Liver (tissue), 9 donors: ENCODE data around the gene SH2D6. TPM values are rescaled to one million over a fixed set of nuclear protein-coding genes. Genes with fewer than 3 reads are reported as not detected.

Experiments
- DNase-seq: peaks from one replicate; pipeline ENCODE4 v3.0.0-alpha.2; 2017; ENCODE audit warnings: low spot score
- H3K27ac ChIP-seq, 2 donors: one replicate each; pipeline ENCODE4 v1.7.0; 2013; ENCODE audit warnings: inconsistent platforms in 2 of 2, low read length in 2 of 2, control low read depth in 1 of 2, low read depth in 1 of 2, mild to moderate bottlenecking in 1 of 2
- H3K27me3 ChIP-seq, 4 donors: one replicate each; pipeline versions ENCODE4 v1.6.1 to v1.7.0; 2013; ENCODE audit warnings: low read length in 3 of 4, inconsistent platforms in 1 of 4, mild to moderate bottlenecking in 1 of 4, moderate library complexity in 1 of 4; ENCODE audit not compliant: control insufficient read depth in 4 of 4, insufficient read depth in 4 of 4
- H3K36me3 ChIP-seq, 4 donors: one replicate each; pipeline versions ENCODE4 v1.6.1 to v1.7.0; 2013; ENCODE audit warnings: low read length in 3 of 4, mild to moderate bottlenecking in 3 of 4, low read depth in 1 of 4, moderate library complexity in 1 of 4; ENCODE audit not compliant: control insufficient read depth in 4 of 4, insufficient read depth in 3 of 4
- H3K4me1 ChIP-seq, 4 donors: one replicate each; pipeline versions ENCODE4 v1.6.1 to v1.7.0; 2013; ENCODE audit warnings: low read length in 3 of 4, mild to moderate bottlenecking in 3 of 4, moderate library complexity in 1 of 4; ENCODE audit not compliant: control insufficient read depth in 4 of 4, insufficient read depth in 4 of 4
- H3K4me3 ChIP-seq, 3 donors: one replicate each; pipeline versions ENCODE4 v1.6.1 to v1.7.0; 2013; ENCODE audit warnings: low read length in 3 of 3, control low read depth in 1 of 3, low read depth in 1 of 3, mild to moderate bottlenecking in 1 of 3
- H3K9ac ChIP-seq, 2 donors: one replicate each; pipeline ENCODE4 v1.7.0; 2013; ENCODE audit warnings: low read length in 2 of 2, mild to moderate bottlenecking in 2 of 2, moderate library complexity in 2 of 2, control low read depth in 1 of 2, low read depth in 1 of 2
- H3K9me3 ChIP-seq, 4 donors: one replicate each; pipeline versions ENCODE4 v1.6.1 to v1.7.0; 2013; ENCODE audit warnings: low read length in 3 of 4; ENCODE audit not compliant: control insufficient read depth in 4 of 4
- ATF3 ChIP-seq: IDR thresholded peaks from 2 replicates; pipeline ENCODE4 v1.6.1; 2016; ENCODE audit warnings: antibody characterized with exemption
- CTCF ChIP-seq: fragments of 150-350 bp; IDR thresholded peaks from 2 replicates; pipeline ENCODE4 v1.5.1; 2017; ENCODE audit warnings: improper control_type of control experiment, low read depth, low read length; ENCODE audit not compliant: missing input control
- FOXA1 ChIP-seq: IDR thresholded peaks from 2 replicates; pipeline ENCODE4 v1.6.1; 2016; ENCODE audit warnings: antibody characterized with exemption
- FOXA2 ChIP-seq: IDR thresholded peaks from 2 replicates; pipeline ENCODE4 v1.6.1; 2016; ENCODE audit warnings: antibody characterized with exemption
- GABPA ChIP-seq, 2 donors: IDR thresholded peaks in 1 of 2; conservative IDR thresholded peaks in 1 of 2; 2 replicates each; pipeline ENCODE4 v1.6.1; 2016; ENCODE audit warnings: antibody characterized with exemption in 2 of 2, mild to moderate bottlenecking in 1 of 2, moderate library complexity in 1 of 2
- HNF4A ChIP-seq, 2 donors: conservative IDR thresholded peaks; 2 replicates each; pipeline ENCODE4 v1.6.1; 2016; ENCODE audit warnings: antibody characterized with exemption in 2 of 2, mild to moderate bottlenecking in 2 of 2
- HNF4G ChIP-seq: IDR thresholded peaks from 2 replicates; pipeline ENCODE4 v1.6.1; 2016; ENCODE audit warnings: antibody characterized with exemption
- JUND ChIP-seq, 2 donors: IDR thresholded peaks; 2 replicates each; pipeline ENCODE4 v1.6.1; 2016; ENCODE audit warnings: antibody characterized with exemption in 2 of 2
- MAX ChIP-seq: IDR thresholded peaks from 2 replicates; pipeline ENCODE4 v1.6.1; 2016; ENCODE audit warnings: antibody characterized with exemption
- NR2F2 ChIP-seq: IDR thresholded peaks from 2 replicates; pipeline ENCODE4 v1.6.1; 2016; ENCODE audit warnings: antibody characterized with exemption
- RAD21 ChIP-seq, 2 donors: IDR thresholded peaks; 2 replicates each; pipeline ENCODE4 v1.6.1; 2016; ENCODE audit warnings: antibody characterized with exemption in 2 of 2, mild to moderate bottlenecking in 2 of 2
- REST ChIP-seq: IDR thresholded peaks from 2 replicates; pipeline ENCODE4 v1.6.1; 2016; ENCODE audit warnings: antibody characterized with exemption, mild to moderate bottlenecking
- RXRA ChIP-seq, 2 donors: IDR thresholded peaks; 2 replicates each; pipeline ENCODE4 v1.6.1; 2017 to 2018; ENCODE audit warnings: antibody characterized with exemption in 2 of 2, mild to moderate bottlenecking in 1 of 2
- TAF1 ChIP-seq: conservative IDR thresholded peaks from 2 replicates; pipeline ENCODE4 v1.6.1; 2016; ENCODE audit warnings: antibody characterized with exemption, mild to moderate bottlenecking
- YY1 ChIP-seq: IDR thresholded peaks from 2 replicates; pipeline ENCODE4 v1.6.1; 2016; ENCODE audit warnings: antibody characterized with exemption, mild to moderate bottlenecking
- ZBTB33 ChIP-seq: IDR thresholded peaks from 2 replicates; pipeline ENCODE4 v1.6.1; 2016; ENCODE audit warnings: antibody characterized with exemption
- WGBS: extraction: QIAGEN DNeasy Blood & Tissue Kit; methylation state at CpG from one replicate; pipeline ENCODE4 v1.1.7; 2013; 5-methylcytosine and 5-hydroxymethylcytosine counted together
- polyA plus RNA-seq, 2 donors: library from polyadenylated mRNA; stranded (reverse) in 1 of 2; unstranded in 1 of 2; fragments of 200-250 nt in 1 of 2; fragments of >200 nt in 1 of 2; fragmentation: Nextera tagmentation in 1 of 2; extraction: Ambion mirVana in 1 of 2; gene quantifications; one replicate each; pipeline versions ENCODE4 v1.2.1 to v1.2.3, GENCODE V29; 2013 to 2015
- total RNA-seq, 2 donors: library from RNA; depleted of rRNA; stranded (reverse); fragments of >200 nt; gene quantifications; one replicate each; pipeline ENCODE4 v1.2.3, GENCODE V29; 2014
- donor health status: healthy.
- donor health status: healthy.
- donor health status: healthy.
- donor health status: healthy.
- donor health status: healthy.

SH2D6 gene
- total and polyA plus RNA-seq, 4 donors, result 0.28 to 0.92 (median 0.39) TPM; not detected in 1

- Histone ChIP-seq H3K9me3 (no peaks in the 10 kb centered on the region), H3K9ac (no peak overlapping the region), H3K4me1 (peaks cover 0 to 4% (median 0%) of the 10 kb centered on the region in 4 donors), H3K4me3 (no peak overlapping the region), H3K27me3 (no peaks in the 10 kb centered on the region), H3K36me3 (no peaks in the 10 kb centered on the region), H3K27ac (no peak overlapping the region)
- WGBS, result 62% methylated on average over 1 of the region's 1 CpG
- TF ChIP-seq RXRA (IDR thresholded peaks at IDR 0.05), result no peak
- no peak for TF ChIP-seq REST
- TF ChIP-seq MAX, result no peak
- no peak for TF ChIP-seq ATF3
- TF ChIP-seq TAF1, result no peak
- no peak for TF ChIP-seq HNF4A (conservative IDR thresholded peaks at IDR 0.05)
- TF ChIP-seq CTCF, result no peak
- no peak for TF ChIP-seq NR2F2
- TF ChIP-seq RAD21 (IDR thresholded peaks at IDR 0.05), result no peak
- no peak for TF ChIP-seq FOXA1
- TF ChIP-seq ZBTB33, result no peak
- no peak for TF ChIP-seq HNF4G
- no peak for TF ChIP-seq JUND (IDR thresholded peaks at IDR 0.05)
- TF ChIP-seq GABPA (IDR thresholded peaks at IDR 0.05 in 1 of 2, conservative IDR thresholded peaks at IDR 0.05 in 1 of 2), result no peak
- no peak for TF ChIP-seq YY1
- TF ChIP-seq FOXA2, result no peak
- no peak for DNase-seq
These were observed 37.1 kb downstream of the SH2D6 start for GRCh38 chr2:85455552-85456090.

- Histone ChIP-seq H3K27ac (no peak overlapping the region), H3K36me3 (no peaks in the 10 kb centered on the region), H3K27me3 (no peaks in the 10 kb centered on the region), H3K9me3 (no peaks in the 10 kb centered on the region), H3K4me3 (no peak overlapping the region), H3K9ac (no peak overlapping the region), H3K4me1 (peaks cover 0 to 4% (median 0%) of the 10 kb centered on the region in 4 donors)
- 83% methylated on average over 5 of the region's 5 CpGs for WGBS
- no peak for TF ChIP-seq RXRA (IDR thresholded peaks at IDR 0.05)
- no peak for DNase-seq
These were observed 38.5 kb downstream of the SH2D6 start for GRCh38 chr2:85457043-85457442.
